GM12873 (cell line): ENCODE data around the gene TBX1.

Experiments
- TF ChIP-seq, protein P1 (sequence below): IDR thresholded peaks from 2 replicates; pipeline ENCODE4 v1.5.1; 2012; ENCODE audit warnings: low read depth, mild to moderate bottlenecking, moderate library complexity, low read length, control low read depth; ENCODE audit not compliant: insufficient read depth; ENCODE audit errors: missing control alignments

Gene TBX1

DNA sequence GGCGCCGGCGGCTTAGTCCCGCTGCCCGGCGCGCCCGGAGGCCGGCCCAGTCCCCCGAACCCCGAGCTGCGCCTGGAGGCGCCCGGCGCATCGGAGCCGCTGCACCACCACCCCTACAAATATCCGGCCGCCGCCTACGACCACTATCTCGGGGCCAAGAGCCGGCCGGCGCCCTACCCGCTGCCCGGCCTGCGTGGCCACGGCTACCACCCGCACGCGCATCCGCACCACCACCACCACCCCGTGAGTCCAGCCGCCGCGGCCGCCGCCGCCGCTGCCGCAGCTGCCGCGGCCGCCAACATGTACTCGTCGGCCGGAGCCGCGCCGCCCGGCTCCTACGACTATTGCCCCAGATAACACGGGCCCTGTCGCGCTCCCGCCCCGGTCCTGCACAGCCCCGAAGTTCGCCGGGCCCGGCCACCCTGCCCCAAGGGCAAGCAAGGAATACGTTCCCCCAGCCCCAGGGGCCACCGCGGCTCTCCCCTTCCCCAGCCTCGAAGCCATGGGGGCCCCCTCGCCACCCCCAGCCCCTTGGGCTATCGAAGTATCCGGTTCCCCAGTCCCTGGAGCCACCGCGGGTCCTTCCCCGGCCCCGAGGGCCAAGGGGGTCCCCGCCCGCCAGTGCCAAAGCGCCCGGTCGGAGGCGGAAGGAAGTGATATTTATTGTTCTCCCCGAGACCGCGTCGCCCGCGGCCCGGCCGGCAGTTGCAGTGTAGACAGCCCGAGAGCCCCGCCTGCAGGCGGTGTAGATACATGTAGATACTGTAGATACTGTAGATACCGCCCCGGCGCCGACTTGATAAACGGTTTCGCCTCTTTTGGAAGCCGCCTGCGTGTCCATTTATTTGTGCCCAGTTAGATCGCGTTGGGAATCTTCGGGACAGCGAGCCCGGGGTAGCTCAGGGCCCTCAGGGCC is 6.2 kb downstream of the TBX1 start:
- TF ChIP-seq, protein P1, sequence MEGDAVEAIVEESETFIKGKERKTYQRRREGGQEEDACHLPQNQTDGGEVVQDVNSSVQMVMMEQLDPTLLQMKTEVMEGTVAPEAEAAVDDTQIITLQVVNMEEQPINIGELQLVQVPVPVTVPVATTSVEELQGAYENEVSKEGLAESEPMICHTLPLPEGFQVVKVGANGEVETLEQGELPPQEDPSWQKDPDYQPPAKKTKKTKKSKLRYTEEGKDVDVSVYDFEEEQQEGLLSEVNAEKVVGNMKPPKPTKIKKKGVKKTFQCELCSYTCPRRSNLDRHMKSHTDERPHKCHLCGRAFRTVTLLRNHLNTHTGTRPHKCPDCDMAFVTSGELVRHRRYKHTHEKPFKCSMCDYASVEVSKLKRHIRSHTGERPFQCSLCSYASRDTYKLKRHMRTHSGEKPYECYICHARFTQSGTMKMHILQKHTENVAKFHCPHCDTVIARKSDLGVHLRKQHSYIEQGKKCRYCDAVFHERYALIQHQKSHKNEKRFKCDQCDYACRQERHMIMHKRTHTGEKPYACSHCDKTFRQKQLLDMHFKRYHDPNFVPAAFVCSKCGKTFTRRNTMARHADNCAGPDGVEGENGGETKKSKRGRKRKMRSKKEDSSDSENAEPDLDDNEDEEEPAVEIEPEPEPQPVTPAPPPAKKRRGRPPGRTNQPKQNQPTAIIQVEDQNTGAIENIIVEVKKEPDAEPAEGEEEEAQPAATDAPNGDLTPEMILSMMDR: peak; percentile 38

DNA sequence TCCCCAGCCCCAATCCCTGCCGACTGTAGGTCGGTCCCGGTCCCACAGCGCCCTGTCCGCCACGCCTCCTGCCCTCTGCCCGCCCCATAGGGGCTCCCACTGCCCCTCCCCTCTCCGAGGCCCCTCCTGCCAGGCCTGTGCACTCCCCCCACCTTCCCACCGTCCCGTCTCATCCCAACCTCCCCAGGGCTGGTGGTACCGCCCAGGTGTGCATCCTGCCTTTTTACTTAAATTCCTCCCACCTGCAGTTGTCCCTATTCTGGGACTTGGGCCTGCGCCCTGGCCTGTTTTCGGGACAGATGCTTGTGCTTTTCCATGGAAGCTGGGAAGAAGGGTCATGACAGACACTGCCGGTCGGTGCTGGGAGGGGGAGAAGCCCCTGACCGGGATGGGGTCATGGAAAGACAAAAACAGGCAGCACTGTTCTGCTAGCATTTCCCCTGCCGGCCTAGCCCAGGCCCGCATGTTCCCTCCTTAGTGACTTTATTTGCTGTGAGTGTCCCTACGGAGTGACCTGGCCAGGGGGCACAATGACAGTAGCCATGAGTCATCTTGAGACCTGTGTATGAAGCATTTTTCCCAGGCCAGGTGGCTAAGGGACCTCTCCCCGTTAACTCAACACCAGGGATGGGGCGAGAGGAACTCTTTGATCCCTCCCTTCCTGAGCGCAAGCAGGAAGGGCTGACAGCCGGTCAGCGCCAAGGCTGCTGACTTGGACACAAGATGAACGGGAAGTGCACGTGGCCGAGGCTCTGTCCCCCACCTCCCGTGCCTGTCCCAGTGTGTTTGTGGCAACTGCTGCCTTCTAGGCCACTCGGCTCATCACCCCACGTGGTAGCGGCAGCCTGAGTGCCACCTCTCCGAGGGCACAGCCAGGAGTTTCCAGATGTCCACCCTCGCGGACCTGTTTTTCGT is 7.1 kb downstream of the TBX1 start:
- TF ChIP-seq, protein P1: no peak

DNA sequence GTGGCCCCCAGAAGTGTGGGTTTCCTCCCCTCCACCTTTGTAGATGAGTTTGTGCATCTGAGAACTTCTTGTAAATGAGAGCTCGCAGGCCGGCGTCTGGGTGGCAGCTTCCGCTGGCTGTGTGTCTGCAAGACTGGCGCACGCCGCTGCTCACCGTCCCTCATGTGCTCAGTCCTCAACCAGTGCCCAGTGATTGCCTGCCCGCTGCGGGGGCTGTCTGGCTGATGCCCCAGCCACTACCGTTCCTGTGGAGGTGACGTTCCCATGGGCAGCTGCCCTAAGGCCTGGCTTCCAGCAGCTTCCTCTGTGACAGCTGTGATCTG is 8.8 kb downstream of the TBX1 start:
- TF ChIP-seq, protein P1: no peak

DNA sequence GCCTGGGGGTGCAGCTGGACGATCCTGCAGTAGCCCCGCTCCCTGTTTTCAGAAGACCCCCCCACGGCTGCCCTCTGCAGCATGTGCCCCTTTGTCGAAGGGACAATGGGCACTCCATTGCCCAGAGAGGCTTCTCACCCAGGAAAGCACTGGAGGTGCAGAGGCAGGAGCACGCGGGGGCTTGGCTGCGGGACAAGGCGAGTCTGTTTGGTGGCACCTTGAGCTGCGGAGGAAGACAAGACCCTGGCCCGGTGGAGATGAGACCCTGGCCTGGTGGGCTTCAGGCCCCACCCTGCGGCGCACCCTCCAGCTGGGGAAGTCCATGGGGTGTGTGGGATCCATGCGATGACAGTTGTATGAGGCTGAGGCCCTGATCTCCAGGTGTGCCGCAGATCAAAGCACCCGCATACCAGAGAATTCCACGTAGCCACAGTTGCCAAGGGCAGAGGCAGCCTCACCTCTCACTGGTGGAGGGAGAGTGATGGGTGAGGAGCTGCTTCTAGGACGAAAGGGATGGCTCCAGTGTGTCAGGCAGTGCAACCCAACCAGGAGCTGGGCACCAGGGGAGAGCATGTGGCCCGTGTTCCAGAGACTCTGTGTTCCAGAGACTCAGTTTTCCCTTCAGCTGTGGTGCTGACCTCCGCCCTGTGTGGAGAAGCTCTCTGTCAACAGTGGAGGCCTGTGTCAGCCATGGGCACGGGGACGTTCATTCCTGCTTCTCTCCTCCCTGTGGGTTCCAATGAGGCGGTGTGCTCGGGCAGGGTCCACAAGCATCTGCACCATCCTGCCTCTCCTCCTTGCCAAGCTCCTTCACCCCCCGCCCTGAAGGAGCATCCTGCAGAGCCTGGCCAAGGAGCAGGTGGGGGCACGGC is 10.0 kb downstream of the TBX1 start:
- TF ChIP-seq, protein P1: no peak

DNA sequence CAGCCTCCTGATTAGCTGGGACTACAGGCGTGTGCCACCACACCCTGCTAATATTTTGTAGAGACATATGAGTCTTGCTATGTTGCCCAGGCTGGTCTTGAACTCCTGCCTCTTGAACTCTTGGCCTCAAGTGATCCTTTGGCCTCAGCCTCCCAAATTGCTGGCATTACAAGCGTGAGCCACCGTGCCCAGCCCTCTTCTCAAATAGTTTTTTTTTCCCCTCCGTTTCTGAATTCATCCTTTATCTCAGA is 11.8 kb downstream of the TBX1 start:
- TF ChIP-seq, protein P1: no peak

DNA sequence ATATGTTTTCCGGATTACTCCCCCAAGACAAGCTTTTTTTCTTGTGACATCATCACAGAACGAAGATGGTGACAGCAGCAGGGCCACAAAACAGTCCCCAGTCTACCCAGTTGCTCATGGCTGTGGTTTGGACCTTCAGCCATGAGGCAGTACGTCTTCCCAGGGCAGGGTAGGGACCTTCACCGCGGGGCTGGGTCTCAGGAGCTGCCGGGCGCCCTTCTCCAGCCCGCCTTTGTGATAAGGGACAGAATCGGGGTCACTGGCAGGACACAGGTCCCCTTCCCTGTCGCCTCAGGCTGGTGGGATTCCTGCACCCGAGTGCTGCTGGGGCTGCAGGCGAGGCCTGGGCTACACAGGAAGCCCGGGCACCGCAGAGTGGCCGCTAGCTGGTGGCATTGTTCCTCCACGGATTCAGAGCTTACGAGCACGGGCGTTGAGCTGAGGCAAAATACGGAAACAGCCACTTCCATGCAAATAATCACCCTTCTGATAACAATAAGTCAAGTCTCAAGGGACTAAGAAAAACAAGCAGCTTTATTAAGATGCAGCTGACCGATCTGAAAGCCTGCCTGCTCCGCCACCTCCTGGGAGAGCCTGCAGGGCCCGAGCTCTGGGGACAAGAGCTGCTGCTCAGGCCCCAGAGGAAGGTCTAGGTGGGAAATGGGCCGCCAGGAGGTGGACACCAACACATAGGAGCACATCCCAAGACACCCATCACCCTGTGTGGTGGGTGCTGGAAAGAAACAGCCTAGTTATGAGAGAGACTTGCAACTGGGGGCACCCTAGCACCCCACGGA is 12.3 kb downstream of the TBX1 start:
- TF ChIP-seq, protein P1: peak; percentile 26
